ENCODE measurements around the gene KNOP1.

- no peak for TF ChIP-seq CREB5 (CRISPR knock-in tag; IDR thresholded peaks at IDR 0.05; ENCODE audit: low read depth)
- TF ChIP-seq OSR1 (CRISPR knock-in tag; IDR thresholded peaks at IDR 0.05): no peak
- TF ChIP-seq ARNTL (CRISPR knock-in tag; IDR thresholded peaks at IDR 0.05; ENCODE audit: borderline replicate concordance, low read depth): no peak
- no peak for TF ChIP-seq PATZ1 (CRISPR knock-in tag; IDR thresholded peaks at IDR 0.05; ENCODE audit: borderline replicate concordance)
- TF ChIP-seq ZC3H10 (CRISPR knock-in tag; IDR thresholded peaks at IDR 0.05): no peak
- TF ChIP-seq ZFP30 (CRISPR knock-in tag; IDR thresholded peaks at IDR 0.05): no peak
- TF ChIP-seq SNAI2 (CRISPR knock-in tag; IDR thresholded peaks at IDR 0.05): no peak
- no peak for TF ChIP-seq CSRNP3 (CRISPR knock-in tag; IDR thresholded peaks at IDR 0.05)
Observed at GRCh38 chr16:19680881-19681340, 37.1 kb downstream of the KNOP1 start.

All from SK-N-SH treated with all-trans-retinoic acid at 6 μM for 48 hours (cell line).